Lung (tissue), 12 donors: ENCODE results near the gene C17orf107. TPM values are rescaled to one million over a fixed set of nuclear protein-coding genes. Genes with fewer than 3 reads are reported as not detected.

Experiments
- ATAC-seq: fragments of 200-7000 bp; cut with Tn5 transposase; one replicate; pipeline ENCODE4 v1.9.1; 2020; ENCODE audit warnings: moderate number of reproducible peaks; ENCODE audit not compliant: insufficient read depth, low FRiP score
- DNase-seq, 3 donors: peaks; one replicate each; pipeline ENCODE4 v3.0.0-alpha.2; 2013 to 2017
- H3K27ac ChIP-seq, 2 donors: one replicate each; pipeline ENCODE4 v1.5.1; 2013; ENCODE audit warnings: mild to moderate bottlenecking in 2 of 2, moderate library complexity in 2 of 2, control low read depth in 1 of 2, inconsistent platforms in 1 of 2, low read depth in 1 of 2, low read length in 1 of 2
- H3K27me3 ChIP-seq, 3 donors: one replicate each; pipeline ENCODE4 v1.5.1; 2013; ENCODE audit warnings: low read length in 2 of 3; ENCODE audit not compliant: control insufficient read depth in 3 of 3, insufficient read depth in 3 of 3
- H3K36me3 ChIP-seq, 4 donors: one replicate each; pipeline ENCODE4 v1.5.1; 2013; ENCODE audit warnings: low read length in 4 of 4, mild to moderate bottlenecking in 1 of 4, moderate library complexity in 1 of 4; ENCODE audit not compliant: control insufficient read depth in 4 of 4, insufficient read depth in 4 of 4
- H3K4me1 ChIP-seq, 5 donors: one replicate each; pipeline ENCODE4 v1.5.1; 2013; ENCODE audit warnings: low read length in 5 of 5, mild to moderate bottlenecking in 2 of 5, moderate library complexity in 1 of 5; ENCODE audit not compliant: control insufficient read depth in 5 of 5, insufficient read depth in 5 of 5
- H3K4me3 ChIP-seq: one replicate; pipeline ENCODE4 v1.5.1; 2013; ENCODE audit warnings: mild to moderate bottlenecking, control low read depth, moderate library complexity
- H3K9ac ChIP-seq, 2 donors: one replicate each; pipeline ENCODE4 v1.5.1; 2013; ENCODE audit warnings: low read length in 2 of 2, control low read depth in 1 of 2; ENCODE audit not compliant: insufficient read depth in 1 of 2
- H3K9me3 ChIP-seq, 4 donors: one replicate each; pipeline ENCODE4 v1.5.1; 2013; ENCODE audit warnings: low read length in 3 of 4, mild to moderate bottlenecking in 1 of 4, moderate library complexity in 1 of 4; ENCODE audit not compliant: control insufficient read depth in 4 of 4, insufficient read depth in 3 of 4
- CTCF ChIP-seq: IDR thresholded peaks from 2 replicates; pipeline ENCODE4 v1.5.1; 2012; ENCODE audit warnings: mild to moderate bottlenecking; ENCODE audit errors: control extremely low read depth, extremely low read depth
- WGBS, 2 donors: extraction: QIAGEN DNeasy Blood & Tissue Kit; methylation state at CpG; one replicate each; pipeline ENCODE4 v1.1.7; 2013; 5-methylcytosine and 5-hydroxymethylcytosine counted together
- polyA plus RNA-seq, 2 donors: library from polyadenylated mRNA; stranded (reverse); fragments of 200-250 nt; gene quantifications; one replicate each; pipeline ENCODE4 v1.2.1, GENCODE V29; 2013
- total RNA-seq, 2 donors: library from RNA; depleted of rRNA in 1 of 2; stranded (reverse); fragments of >200 nt in 1 of 2; gene quantifications; one replicate each; pipeline ENCODE4 v1.2.1, GENCODE V29; 2014 to 2021
- donor health status: control.
- donor health status: control.
- donor health status: Bipolar disorder and iron deficiency.
- donor health status: healthy.
- donor health status: DM: yes; HTN: yes; CAD: no.

C17orf107 gene
- total and polyA plus RNA-seq, 4 donors: 1.3 to 4.5 (median 2.8) TPM

- H3K4me3 ChIP-seq: no peak overlapping the region
- ATAC-seq (no peak), DNase-seq (no peak)
- peak overlapping the region; percentile 71 to 80 for H3K27ac ChIP-seq
- WGBS, 2 donors: 31 to 47% methylated on average over 8 of the region's 8 CpGs
- peaks cover 12 to 32% (median 27%) of the 10 kb centered on the region in 4 donors for H3K36me3 ChIP-seq
- no peaks in the 10 kb centered on the region for H3K27me3 ChIP-seq
- peaks cover 3 to 22% (median 11%) of the 10 kb centered on the region in 5 donors for H3K4me1 ChIP-seq
- no peak overlapping the region for H3K9ac ChIP-seq
- TF ChIP-seq CTCF: no peak
- no peaks in the 10 kb centered on the region for H3K9me3 ChIP-seq
These were observed 45.3 kb downstream of the C17orf107 start for GRCh38 chr17:4944554-4945175.

- Histone ChIP-seq H3K27ac (peak overlapping the region; percentile 71 to 80), H3K4me3 (peak overlapping the region; percentile 30), H3K27me3 (no peaks in the 10 kb centered on the region), H3K36me3 (peaks cover 12 to 32% (median 27%) of the 10 kb centered on the region in 4 donors), H3K9ac (no peak overlapping the region), H3K9me3 (no peaks in the 10 kb centered on the region), H3K4me1 (peaks cover 3 to 26% (median 11%) of the 10 kb centered on the region in 5 donors)
- no peak for TF ChIP-seq CTCF
- WGBS, 2 donors: 31 to 46% methylated on average over 7 of the region's 7 CpGs
- ATAC-seq: peak; percentile 12
- no peak for DNase-seq
These were observed 46.0 kb downstream of the C17orf107 start for GRCh38 chr17:4945176-4945943.

- Histone ChIP-seq H3K36me3 (peaks cover 12 to 32% (median 27%) of the 10 kb centered on the region in 4 donors), H3K4me1 (peaks cover 3 to 28% (median 12%) of the 10 kb centered on the region in 5 donors), H3K9me3 (no peaks in the 10 kb centered on the region), H3K9ac (no peak overlapping the region), H3K27ac (peak overlapping the region; percentile 33 to 51), H3K27me3 (no peaks in the 10 kb centered on the region), H3K4me3 (no peak overlapping the region)
- TF ChIP-seq CTCF: no peak
- ATAC-seq: no peak
- WGBS, 2 donors: 32 to 42% methylated on average over 4 of the region's 4 CpGs
- no peak for DNase-seq
These were observed 46.6 kb downstream of the C17orf107 start for GRCh38 chr17:4945944-4946280.
